NCI-H510A (cell line): ENCODE data around the gene PTPRT.

Source experiments
- DNase-seq: peaks from one replicate; lab custom pipeline; 2025; lab: John Stamatoyannopoulos, UW

Gene PTPRT

DNA sequence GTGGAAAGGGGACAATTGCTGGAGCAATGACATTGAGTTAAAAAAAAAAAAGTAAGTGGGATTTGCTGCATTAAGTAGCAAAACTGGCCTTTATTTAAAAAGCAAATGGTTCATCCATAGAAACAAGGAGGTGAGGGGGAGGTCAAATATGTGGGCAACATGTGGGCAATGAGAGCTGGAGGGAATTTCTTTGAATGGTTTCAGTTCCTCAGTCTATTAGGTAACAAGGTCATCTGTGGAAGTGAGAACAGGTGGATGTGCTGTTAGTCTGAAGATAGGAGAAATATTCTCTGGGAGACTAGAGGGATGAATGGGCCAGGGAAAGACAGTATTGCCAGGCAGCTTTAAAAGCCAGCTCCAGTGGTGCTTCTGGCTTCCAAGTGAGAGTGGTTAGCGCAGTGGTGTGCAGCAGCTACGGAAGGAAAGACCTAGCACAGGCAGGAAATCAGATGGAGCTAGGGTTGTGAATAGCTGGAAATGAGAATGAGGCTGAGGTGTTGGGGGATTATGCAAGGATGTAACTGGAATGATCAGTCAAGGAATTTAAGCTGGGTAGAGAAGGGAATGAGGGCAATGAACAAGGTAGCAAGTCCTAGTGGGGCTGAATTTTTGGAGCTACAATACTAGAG, 727.6 kb downstream of the PTPRT start:
- DNase-seq: no peak

DNA sequence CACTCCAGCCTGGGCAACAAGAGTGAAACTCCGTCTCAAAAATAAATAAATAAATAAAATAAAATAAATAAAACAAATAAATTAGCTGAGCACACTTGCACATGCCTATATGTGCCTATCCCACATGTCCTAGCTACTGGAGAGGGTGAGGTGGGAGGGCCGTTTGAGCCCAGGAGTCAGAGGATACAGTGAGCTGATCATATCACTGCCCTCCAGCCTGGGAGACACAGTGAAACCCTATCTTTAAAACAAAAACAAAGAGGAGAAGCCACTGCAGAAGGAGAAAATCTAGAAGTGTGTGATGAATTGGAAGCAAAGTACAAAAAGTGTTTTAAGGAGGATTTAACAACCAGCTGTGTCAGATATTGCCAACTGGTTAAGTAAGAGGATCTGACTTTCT, 728.4 kb downstream of the PTPRT start:
- DNase-seq: no peak

DNA sequence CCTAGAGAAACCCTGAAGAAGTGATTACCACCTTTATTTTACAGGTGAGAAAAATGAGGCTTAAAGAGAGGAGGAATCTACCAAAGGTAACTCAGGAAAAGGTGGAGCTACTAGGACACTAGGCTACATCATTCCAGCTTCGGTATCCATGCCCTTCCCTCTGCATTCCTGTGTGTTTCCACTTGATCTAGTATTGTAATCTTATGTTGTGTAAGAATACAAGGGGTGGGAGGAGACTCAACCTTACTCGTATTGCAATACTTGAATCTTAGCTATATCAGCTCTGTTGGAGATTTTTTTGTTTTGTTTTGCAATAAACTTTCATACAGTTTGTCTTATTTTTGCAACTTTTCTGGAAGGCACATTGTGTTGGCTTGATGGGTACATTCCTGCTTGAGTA, 742.4 kb downstream of the PTPRT start:
- no peak for DNase-seq

DNA sequence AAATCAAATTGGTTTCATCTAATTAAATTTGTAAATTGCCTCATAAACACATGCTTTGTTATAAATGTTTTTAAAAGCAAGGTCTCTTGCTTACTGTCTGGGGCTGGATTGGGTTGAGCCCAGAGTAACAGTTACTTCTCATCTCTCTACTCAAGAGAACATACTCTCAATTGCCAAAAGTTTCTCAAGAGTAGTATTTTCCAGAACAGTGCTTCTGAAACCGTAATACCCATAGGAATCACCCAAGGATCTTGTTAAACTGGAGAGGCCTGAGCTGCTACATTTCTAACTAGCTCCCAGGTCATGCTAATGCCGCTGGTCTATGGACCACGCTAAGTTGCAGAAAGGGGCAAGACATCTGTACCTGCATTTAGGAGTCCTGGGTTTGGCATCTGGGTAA, 744.9 kb downstream of the PTPRT start:
- DNase-seq: no peak

DNA sequence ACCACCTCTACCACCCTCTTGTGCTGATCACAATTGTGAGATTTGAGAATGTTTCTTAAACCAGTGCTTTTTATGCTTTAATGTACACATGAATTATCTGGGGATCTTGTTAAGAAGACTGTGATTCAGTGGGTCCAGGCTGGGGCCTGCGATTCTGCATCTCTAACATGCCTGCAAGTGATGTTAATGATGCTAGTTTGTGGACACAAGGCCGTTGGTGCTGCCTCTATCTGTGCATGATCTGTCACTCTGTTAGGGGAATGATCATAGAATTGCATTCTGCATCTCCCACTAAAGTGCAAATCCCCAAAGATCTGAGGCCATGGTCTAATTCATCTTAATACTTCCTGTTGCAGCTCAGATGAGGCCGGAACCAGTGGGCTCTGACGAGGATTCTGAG, 746.5 kb downstream of the PTPRT start:
- DNase-seq: no peak

DNA sequence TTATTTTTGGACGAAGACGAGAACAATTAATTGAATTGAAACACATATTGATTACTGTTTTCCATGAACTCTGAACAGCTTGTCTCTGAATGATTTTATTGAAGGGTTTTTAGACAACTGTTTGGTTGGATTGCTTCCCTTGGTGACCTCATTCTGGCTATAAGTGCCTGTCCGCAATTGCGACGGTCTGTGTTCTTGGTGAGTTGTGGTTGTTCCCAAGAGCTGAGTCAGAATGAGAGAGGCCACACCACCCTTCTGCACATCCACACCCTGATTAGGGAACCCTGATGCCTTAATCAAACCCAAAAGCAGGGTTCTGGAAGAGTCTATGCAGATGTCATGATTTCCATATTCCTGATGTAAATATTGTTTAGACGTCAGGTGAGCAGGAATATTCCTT, 747.0 kb downstream of the PTPRT start:
- DNase-seq: no peak

DNA sequence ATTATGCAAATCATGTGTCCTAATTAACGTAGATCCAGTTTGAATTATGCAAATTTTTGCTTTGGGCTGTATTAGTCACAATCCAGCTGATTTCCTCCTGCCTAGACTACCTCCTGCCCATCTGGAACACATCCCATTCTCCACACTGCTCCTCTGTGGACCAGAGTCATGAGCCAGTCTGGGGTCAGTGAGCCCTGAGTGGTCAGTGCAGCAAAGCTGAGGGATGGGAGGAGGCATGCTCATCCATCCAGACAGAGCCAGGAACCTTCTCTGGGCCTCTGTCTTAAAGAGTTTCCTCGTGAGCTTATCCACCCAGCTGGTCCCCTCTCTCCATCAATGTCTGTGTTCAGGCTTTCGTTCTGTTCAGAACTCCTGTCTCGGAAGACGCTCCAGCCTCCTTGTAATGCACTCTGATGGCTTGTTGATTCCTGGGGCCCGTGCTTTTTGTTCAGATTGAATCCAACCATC, 747.8 kb downstream of the PTPRT start:
- no peak for DNase-seq

DNA sequence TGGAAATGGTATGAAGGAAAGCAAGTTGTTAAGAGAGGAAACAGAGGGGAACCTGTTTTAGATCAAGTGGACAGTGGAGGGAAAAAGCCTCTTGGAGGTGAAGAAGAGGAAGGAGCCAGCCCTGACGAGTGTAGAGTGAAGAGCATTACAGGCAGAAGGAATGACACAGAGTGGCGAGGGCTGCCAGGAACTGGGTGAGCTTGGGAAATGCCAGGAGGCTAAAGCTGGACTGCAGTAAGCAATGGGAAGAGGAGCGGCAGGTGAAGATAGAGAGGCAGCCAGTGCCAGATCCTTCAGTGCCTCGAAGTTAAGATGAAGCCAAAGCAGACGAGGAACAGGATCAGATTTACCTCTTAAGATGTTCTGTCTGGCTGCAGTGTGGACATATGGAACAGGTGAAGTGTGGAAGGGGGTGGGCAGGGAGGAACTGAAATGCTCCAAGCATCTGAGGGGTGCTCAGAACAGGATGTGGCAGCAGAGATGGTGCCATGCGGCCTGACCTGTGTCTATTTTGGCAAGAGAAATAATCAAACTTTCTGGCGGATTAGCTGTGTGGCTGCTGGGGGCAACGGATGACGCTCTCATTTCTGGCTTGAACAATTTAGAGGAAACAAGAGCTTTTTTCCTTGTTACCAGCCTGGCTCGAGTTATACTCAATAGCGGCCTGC, 748.4 kb downstream of the PTPRT start:
- DNase-seq: no peak

DNA sequence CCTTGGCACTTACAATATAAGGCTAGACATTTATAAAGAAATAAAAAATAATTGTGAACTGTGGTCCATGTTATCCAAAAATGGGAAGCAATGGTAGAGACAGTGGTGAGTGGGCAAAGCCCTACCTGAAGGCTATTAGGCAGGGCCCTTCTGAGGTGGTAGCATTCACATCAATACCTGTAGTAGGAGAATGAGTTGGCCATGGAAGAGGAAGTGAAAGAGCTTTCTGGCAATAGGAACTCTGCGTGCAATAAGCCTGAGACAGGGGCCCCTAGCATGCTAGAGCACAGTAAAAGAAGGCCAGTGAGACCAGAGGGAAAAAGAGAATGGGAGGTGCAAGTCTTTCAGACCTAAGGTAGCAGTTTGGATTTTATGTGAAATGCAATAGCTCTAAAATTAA, 754.5 kb downstream of the PTPRT start:
- DNase-seq: no peak

DNA sequence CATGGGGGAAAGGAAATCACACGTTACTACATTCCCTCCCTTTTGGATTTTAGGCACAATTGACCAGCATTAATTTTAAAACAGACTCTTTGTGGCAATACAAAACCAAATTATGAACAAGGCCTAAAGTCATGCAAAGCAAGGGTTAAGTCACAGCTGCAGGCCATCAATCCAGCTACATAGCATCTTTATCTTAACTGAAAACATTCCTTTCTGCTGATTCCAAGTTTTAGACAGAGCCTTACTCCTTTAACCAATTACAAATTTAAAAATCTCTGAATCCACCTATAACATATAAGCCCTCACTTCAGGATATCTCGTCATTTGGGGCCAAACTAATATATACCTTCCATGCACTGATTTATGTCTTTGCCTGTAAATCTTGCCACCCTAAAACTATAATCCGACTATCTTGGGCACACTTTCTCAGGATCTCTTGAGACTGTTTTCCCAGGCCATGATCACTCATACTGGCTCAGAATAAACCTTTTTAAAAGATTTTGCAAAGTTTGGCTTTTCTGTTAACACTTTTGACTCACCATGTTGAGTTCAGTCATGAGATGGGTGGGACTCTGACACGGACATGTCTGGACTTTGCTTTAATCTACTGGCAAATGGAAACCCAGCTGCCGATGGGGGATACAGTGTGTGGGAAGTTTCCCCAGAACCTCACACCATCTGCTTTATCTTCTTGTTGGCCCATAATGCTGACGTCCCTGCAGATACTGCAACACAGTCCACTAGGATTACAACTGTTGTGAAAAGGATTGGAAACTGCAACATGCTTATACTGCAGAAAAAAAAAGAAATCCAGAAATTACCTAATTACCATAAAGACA, 757.0 kb downstream of the PTPRT start:
- DNase-seq: no peak

DNA sequence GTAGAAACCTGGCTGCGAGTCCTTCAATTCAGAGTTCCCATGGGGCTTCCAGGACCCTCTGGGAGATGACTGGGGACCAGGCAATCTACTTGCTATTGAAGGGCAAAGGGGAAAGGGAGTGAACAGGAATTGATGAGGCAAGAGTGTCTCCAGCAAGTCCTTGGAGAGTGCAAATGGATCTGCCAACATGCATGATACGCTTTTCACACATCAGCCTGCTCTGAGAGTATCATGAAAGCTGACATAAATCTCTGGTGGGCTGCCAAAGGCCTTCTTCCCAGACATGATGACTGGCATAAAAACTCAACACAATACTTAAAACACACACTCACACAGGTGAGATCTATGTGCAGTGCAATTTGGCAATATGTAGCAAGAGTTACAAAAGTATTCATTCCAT, 759.1 kb downstream of the PTPRT start:
- DNase-seq: no peak

DNA sequence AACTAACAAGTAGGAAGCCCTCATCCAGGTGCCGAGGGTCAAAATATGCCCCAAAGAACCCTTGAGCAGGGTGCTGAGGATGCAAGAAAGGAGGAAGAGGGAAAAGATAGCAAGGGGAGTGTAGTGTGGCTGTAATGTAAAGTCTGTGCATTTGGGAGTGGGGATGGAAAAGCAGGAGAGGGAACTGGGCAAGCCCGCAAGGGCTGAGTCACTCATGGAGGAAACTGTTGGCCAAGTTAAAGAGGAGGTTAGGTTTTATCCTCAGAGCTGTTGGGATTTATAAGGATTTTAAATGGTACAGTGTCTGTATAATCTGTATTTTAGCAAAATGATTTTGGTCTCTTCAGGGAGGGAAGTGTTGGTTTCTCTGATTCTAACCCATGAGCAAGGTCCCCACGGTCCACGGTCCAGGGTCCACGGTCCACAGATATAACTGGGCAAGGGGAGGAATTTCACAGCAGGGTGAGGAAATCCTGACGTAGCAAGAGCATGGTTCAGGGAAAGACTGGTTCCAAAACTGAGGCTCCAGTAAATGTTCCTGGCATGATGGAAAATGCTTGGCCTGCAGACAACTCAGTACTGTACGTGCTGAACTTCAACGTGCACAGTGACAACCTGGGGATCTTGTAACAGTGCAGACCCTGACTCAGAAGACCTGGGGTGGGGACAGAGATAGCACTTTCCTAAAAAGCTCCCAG, 759.8 kb downstream of the PTPRT start:
- no peak for DNase-seq

DNA sequence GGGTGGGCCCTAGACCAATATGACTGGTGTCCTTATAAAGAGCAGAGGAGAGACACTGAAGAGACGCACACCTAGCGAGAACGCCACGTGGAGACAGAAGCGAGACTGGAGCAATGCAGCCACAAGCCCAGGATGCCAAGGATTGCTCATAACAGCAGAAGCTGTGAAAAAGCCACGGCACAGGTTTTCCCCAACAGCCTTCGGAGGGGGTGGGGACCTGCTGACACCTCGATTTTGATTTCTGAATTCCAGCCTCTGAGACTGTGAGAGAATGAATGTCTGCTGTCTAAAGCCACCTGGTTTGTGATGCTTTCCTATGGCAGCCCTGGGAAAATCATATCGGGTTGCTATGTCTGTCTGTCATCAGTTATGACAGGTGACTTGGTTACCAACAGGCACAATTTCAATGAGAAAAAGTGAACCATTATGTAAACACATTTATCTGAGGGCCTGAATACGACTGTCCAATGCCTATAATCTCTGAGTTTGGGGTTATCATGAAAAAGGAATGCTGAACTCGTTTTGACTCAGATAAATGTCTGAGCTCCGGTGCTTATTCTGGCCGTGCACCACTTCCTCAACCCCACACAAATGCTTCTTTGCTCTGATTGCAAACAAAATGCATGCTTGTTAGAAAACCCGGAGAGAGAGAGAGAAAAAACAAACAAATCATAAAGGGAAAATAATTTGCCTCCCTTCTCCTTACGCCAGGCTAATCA, 769.7 kb downstream of the PTPRT start:
- DNase-seq: no peak

DNA sequence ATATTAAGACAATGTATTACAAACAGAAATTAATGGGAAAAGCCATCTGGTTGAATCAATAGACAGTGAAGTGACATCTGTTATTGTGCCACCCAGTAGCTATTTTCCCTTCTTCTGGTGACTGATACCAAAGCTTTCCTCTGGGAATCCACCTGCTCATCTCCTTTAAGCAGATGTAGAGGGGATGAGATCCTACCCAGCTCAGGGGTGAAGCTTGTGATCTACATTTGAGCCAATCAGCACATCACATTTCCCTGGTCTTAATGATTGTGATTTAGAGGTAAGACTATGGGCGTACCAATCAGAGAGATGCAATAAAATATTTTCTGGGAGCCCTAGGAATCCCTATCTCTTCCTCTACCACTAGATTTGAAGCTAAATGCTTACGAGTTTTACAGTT, 782.9 kb downstream of the PTPRT start:
- no peak for DNase-seq

DNA sequence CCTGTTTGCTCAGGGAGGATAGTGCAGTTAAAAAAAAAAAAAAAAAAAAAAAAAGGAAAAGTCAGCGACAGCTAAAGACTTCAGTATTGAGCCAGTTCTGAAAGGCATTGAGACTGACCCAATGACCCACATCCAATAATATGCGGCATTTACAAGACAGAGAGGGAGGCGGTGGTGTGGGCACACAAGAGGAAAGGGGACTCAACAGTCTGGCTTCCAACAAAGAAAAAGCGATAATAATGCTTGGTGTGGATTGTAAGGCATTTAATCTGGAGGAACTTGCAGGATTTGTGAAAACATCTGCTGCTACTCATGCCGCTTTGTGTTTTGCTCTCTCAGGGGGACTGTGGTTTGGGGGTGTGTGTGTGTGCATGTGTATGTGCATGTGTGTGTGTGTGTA, 787.3 kb downstream of the PTPRT start:
- DNase-seq: no peak

DNA sequence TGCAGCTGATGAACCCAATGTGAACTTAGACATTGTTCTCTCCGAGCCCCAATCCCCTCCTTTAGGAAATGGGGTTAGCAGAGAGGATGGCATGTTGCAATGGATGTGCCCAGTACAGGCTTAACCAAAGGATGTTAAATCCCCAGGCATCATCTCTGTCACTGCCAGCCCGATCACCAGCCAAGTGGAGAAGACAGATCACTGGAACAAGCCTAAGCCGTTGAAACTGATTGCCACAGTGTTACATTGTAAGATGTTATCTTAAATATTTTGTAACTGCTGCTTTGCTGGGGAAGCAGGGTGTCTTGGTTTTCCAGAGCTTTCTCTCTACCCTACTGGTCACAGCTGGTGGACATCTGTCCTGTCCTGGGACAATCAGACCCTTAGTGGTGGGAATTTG, 788.1 kb downstream of the PTPRT start:
- no peak for DNase-seq

DNA sequence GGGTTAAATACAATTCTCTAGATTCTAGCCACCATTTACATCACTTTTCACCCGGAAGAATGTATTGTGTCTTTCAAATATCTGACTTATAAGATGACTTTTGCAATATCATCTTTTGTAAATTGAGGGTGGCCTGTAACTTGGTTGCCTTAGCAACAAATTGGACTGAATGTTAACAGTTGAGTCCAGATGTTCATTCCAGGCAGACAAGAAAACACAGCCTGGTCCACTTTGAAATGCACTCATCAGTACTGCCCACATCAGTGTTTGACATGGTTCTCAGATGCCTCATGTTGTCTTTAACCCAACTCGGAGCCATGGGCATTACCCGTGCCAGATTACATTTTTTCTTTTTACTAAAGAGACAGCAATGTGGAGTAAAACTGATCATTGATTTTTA, 789.9 kb downstream of the PTPRT start:
- no peak for DNase-seq

DNA sequence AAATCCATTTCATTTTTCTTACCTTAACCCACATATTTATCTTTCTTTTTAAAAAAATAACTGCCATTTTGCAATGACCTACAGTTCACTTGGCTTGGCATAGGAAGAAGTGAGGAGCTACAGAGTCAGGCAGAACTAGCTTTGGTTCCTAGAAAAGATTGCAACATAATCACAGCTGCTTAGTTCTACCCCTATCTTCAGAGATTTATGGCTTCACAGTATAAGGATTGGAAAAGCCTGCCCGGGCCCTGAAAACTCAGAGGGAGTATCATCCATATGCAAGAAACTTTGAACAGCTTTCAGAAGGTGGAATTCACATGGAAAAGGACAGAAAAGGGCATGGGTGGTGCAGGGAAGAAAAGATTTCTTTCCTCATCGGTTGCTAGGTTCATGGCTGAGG, 797.3 kb downstream of the PTPRT start:
- DNase-seq: no peak

DNA sequence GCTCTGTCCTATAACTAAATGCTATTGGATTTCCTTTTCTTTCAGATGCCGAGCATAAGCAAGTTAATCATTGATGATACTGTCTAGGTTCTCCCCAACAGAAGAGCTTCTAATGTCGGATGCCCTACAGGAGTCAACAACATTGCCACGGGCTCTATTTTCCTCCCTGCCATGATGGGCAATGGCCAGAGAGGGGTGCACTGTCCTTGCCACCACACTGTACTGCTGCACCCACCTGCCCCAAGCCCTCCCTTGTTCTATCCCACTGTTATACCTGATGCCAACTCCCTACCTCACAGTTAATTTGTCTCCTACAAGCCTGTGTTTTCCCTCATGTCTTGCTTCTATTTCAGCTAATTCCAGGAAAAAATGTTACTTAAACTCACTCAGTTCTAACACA, 797.9 kb downstream of the PTPRT start:
- DNase-seq: no peak

DNA sequence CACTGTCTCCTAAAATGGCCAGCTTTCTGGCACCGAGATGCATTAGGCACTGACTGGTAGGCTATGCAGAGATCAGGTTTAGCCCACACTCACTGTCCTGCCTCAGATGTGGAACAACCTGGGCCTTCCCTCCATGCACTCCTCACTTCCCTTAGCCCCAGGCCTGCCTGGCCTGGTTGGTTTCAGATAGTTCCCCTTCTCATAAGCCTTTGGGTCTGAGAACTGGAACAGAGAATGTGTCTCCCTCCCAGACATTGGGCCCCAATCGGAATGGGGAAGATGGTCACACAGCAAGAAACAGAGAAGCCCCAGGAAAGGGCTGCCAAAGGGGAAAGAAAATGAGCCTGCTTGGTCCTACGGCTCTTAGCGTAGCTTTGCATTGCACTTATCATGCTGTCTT, 809.4 kb downstream of the PTPRT start:
- DNase-seq: no peak

DNA sequence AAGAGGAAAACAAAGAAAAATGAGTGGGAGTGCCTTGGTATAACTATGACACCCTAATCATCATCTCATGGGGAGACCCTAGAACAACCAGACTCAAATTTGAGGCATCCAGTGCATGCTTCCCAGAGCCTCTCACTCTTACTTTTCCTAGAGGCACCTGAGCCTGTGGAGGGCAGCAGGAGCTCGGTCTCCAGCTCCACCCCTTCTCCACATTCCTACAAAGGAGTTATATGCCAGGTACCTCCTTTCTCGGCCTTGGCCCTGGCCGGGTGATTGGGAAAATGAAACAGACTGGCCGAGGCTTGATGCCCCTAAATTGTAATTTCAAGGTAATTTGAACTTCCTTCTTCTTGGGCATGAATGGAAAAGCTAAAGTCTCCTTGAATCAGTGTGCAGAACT, 810.3 kb downstream of the PTPRT start:
- DNase-seq: no peak

DNA sequence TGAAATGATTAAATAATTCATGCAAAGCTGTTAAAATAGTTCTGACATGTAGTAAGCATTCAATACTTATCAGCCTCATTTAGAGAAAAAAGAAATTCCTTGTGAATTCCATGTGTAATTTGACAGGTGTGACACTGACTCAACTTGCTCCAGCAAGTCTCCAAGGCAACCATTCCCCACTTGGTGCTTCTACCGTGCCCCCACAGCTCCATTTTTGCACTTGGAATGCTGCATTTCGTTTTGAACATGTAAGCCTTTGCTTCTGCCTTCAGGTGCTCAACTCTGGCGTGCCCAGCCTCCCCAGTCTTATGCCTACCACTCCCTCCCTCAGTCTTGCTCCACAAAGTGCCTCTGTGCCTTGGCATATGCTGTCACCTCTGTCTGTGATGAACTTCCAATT, 810.9 kb downstream of the PTPRT start:
- no peak for DNase-seq
